ENCODE results near the gene PODXL2. TPM values are rescaled to one million over a fixed set of nuclear protein-coding genes. Genes with fewer than 3 reads are reported as not detected.

Gene PODXL2
- total RNA-seq, 2 experiments from 2014 or later: 0.98 to 1.1 TPM

- no peaks in the 10 kb centered on the region for H3K27me3 Mint-ChIP-seq (ENCODE audit: low read depth)
- peaks cover 52% of the 10 kb centered on the region for H3K36me3 Mint-ChIP-seq (ENCODE audit: low read depth)
- no peaks in the 10 kb centered on the region for H3K4me1 Mint-ChIP-seq (ENCODE audit: low read depth)
- CTCF ChIA-PET: no interaction called here
- DNase-seq: no peak
- no peaks in the 10 kb centered on the region for H3K9me3 Mint-ChIP-seq
- intact Hi-C loops (cut with micrococcal nuclease): no loop called here
- H3K4me3 Mint-ChIP-seq: no peak overlapping the region
- peak overlapping the region; percentile 26 for H3K27ac Mint-ChIP-seq
Observed at GRCh38 chr3:127620637-127621375, 8.2 kb upstream of the PODXL2 start.

- Mint-ChIP-seq H3K27me3 (ENCODE audit: low read depth) (no peaks in the 10 kb centered on the region), H3K4me3 (no peak overlapping the region), H3K36me3 (ENCODE audit: low read depth) (peaks cover 41% of the 10 kb centered on the region), H3K4me1 (ENCODE audit: low read depth) (peaks cover 2% of the 10 kb centered on the region), H3K27ac (no peak overlapping the region), H3K9me3 (no peaks in the 10 kb centered on the region)
- CTCF ChIA-PET: interaction anchor here (1.6 kb wide), 1 partner anchor 47 kb away, joined by 4 read pairs; no protein-coding TSS in a partner anchor
- DNase-seq: no peak
- intact Hi-C loops (cut with micrococcal nuclease): no loop called here
Observed at GRCh38 chr3:127622031-127622430, 7.0 kb upstream of the PODXL2 start.

GRCh38 chr3:127622772-127623576, 6.0 kb upstream of the PODXL2 start:
- CTCF ChIA-PET: interaction anchor here (1.6 kb wide), 1 partner anchor 48 kb away, joined by 4 read pairs; no protein-coding TSS in a partner anchor
- no peaks in the 10 kb centered on the region for H3K9me3 Mint-ChIP-seq
- H3K27ac Mint-ChIP-seq: no peak overlapping the region
- no peak overlapping the region for H3K4me3 Mint-ChIP-seq
- peaks cover 34% of the 10 kb centered on the region for H3K36me3 Mint-ChIP-seq (ENCODE audit: low read depth)
- H3K4me1 Mint-ChIP-seq (ENCODE audit: low read depth): peaks cover 2% of the 10 kb centered on the region
- H3K27me3 Mint-ChIP-seq (ENCODE audit: low read depth): peaks cover 5% of the 10 kb centered on the region
- no peak for DNase-seq
- intact Hi-C loops (cut with micrococcal nuclease): no loop called here

- no peak overlapping the region for H3K4me3 Mint-ChIP-seq
- peaks cover 13% of the 10 kb centered on the region for H3K27me3 Mint-ChIP-seq (ENCODE audit: low read depth)
- no peaks in the 10 kb centered on the region for H3K9me3 Mint-ChIP-seq
- peaks cover 23% of the 10 kb centered on the region for H3K36me3 Mint-ChIP-seq (ENCODE audit: low read depth)
- intact Hi-C loops (cut with micrococcal nuclease): no loop called here
- peaks cover 9% of the 10 kb centered on the region for H3K4me1 Mint-ChIP-seq (ENCODE audit: low read depth)
- DNase-seq: no peak
- no peak overlapping the region for H3K27ac Mint-ChIP-seq
- CTCF ChIA-PET: interaction anchor here (0.6 kb wide), 1 partner anchor 33 kb away, joined by 4 read pairs; no protein-coding TSS in a partner anchor
Observed at GRCh38 chr3:127624063-127624462, 4.9 kb upstream of the PODXL2 start.

- H3K27ac Mint-ChIP-seq: no peak overlapping the region
- H3K4me3 Mint-ChIP-seq: no peak overlapping the region
- no peaks in the 10 kb centered on the region for H3K9me3 Mint-ChIP-seq
- intact Hi-C loops (cut with micrococcal nuclease): no loop called here
- H3K4me1 Mint-ChIP-seq (ENCODE audit: low read depth): peaks cover 20% of the 10 kb centered on the region
- peaks cover 23% of the 10 kb centered on the region for H3K27me3 Mint-ChIP-seq (ENCODE audit: low read depth)
- H3K36me3 Mint-ChIP-seq (ENCODE audit: low read depth): peaks cover 11% of the 10 kb centered on the region
- CTCF ChIA-PET: interaction anchor here (0.6 to 1.5 kb wide), 3 partner anchors 25 to 79 kb away, joined by 3 to 5 read pairs (median 3); no protein-coding TSS in a partner anchor
- no peak for DNase-seq
Observed at GRCh38 chr3:127625821-127626220, 3.2 kb upstream of the PODXL2 start.

- Mint-ChIP-seq H3K27me3 (ENCODE audit: low read depth) (peaks cover 23% of the 10 kb centered on the region), H3K9me3 (no peaks in the 10 kb centered on the region), H3K4me1 (ENCODE audit: low read depth) (peaks cover 20% of the 10 kb centered on the region), H3K27ac (no peak overlapping the region), H3K4me3 (peak overlapping the region; percentile 59), H3K36me3 (ENCODE audit: low read depth) (no peaks in the 10 kb centered on the region)
- intact Hi-C loops (cut with micrococcal nuclease): no loop called here
- no peak for DNase-seq
- CTCF ChIA-PET: interaction anchor here (0.7 kb wide), 2 partner anchors 16 to 53 kb away, joined by 3 read pairs; no protein-coding TSS in a partner anchor
Observed at GRCh38 chr3:127628426-127628787, 578 bp upstream of the PODXL2 start.

- Mint-ChIP-seq H3K4me1 (ENCODE audit: low read depth) (peaks cover 20% of the 10 kb centered on the region), H3K27me3 (ENCODE audit: low read depth) (peaks cover 25% of the 10 kb centered on the region), H3K36me3 (ENCODE audit: low read depth) (no peaks in the 10 kb centered on the region), H3K9me3 (no peaks in the 10 kb centered on the region), H3K27ac (no peak overlapping the region), H3K4me3 (peak overlapping the region; percentile 63)
- peak; percentile 33 for DNase-seq
- intact Hi-C loops (cut with micrococcal nuclease): no loop called here
- CTCF ChIA-PET: interaction anchor here (0.5 to 1.6 kb wide), 2 partner anchors 10 to 55 kb away, joined by 4 to 6 read pairs; no protein-coding TSS in a partner anchor
Observed at GRCh38 chr3:127629467-127630403, 750 bp downstream of the PODXL2 start.

- DNase-seq: no peak
- Mint-ChIP-seq H3K4me3 (no peak overlapping the region), H3K9me3 (no peaks in the 10 kb centered on the region), H3K4me1 (ENCODE audit: low read depth) (peaks cover 20% of the 10 kb centered on the region), H3K27ac (no peak overlapping the region), H3K36me3 (ENCODE audit: low read depth) (no peaks in the 10 kb centered on the region), H3K27me3 (ENCODE audit: low read depth) (peaks cover 25% of the 10 kb centered on the region)
- intact Hi-C loops (cut with micrococcal nuclease): no loop called here
- CTCF ChIA-PET: interaction anchor here (1.6 kb wide), 1 partner anchor 56 kb away, joined by 6 read pairs; no protein-coding TSS in a partner anchor
Observed at GRCh38 chr3:127630811-127631714, 2.1 kb downstream of the PODXL2 start.

GRCh38 chr3:127632035-127632820, 3.2 kb downstream of the PODXL2 start:
- Mint-ChIP-seq H3K36me3 (ENCODE audit: low read depth) (no peaks in the 10 kb centered on the region), H3K27ac (no peak overlapping the region), H3K4me3 (no peak overlapping the region), H3K4me1 (ENCODE audit: low read depth) (peaks cover 18% of the 10 kb centered on the region), H3K27me3 (ENCODE audit: low read depth) (peaks cover 24% of the 10 kb centered on the region), H3K9me3 (no peaks in the 10 kb centered on the region)
- DNase-seq: no peak
- intact Hi-C loops (cut with micrococcal nuclease): no loop called here
- CTCF ChIA-PET: no interaction called here

- CTCF ChIA-PET: no interaction called here
- Mint-ChIP-seq H3K27ac (no peak overlapping the region), H3K27me3 (ENCODE audit: low read depth) (peaks cover 10% of the 10 kb centered on the region), H3K4me3 (no peak overlapping the region), H3K9me3 (no peaks in the 10 kb centered on the region), H3K36me3 (ENCODE audit: low read depth) (no peaks in the 10 kb centered on the region), H3K4me1 (ENCODE audit: low read depth) (peaks cover 13% of the 10 kb centered on the region)
- intact Hi-C loops (cut with micrococcal nuclease): no loop called here
- no peak for DNase-seq
Observed at GRCh38 chr3:127634653-127635052, 5.7 kb downstream of the PODXL2 start.
